ENCODE results near the gene GOLPH3. TPM values are rescaled to one million over a fixed set of nuclear protein-coding genes. Genes with fewer than 3 reads are reported as not detected.

Gene GOLPH3
- total RNA-seq, 1 experiment from 2014 or later: 98.7 TPM

DNA sequence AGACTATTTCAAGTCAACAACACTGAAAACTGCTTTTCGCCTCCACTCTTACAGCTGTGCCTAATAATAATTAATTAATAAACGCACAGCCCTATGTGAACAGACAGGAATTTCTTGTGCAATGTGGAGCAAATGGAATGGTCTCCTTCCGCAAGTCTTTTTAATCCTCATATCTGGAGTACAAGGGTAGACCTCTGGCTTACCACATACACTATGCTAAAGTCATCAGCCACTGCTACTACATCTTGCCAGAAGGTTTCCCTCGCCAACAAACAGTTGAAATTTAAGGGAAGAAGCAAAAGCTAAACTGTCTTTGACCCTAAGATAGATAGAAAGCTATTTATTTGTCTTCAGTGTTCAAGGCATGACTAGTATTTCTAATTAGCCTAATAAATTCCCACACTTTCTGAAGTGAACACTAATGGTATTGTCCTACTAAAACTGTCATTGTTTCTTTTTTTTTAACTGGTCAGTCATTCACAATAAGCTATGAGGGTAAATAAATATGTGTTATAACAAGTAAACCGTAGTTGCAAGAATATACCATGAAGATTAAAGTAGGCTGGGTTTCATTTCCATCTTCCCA is 63.9 kb downstream of the GOLPH3 start:
- Mint-ChIP-seq H3K27ac (peak overlapping the region in 1 of 3 experiments; percentile 43; a peak in 1 of 7 replicates), H3K4me3 (no peak overlapping the region), H3K27me3 (ENCODE audit: low read depth) (no peaks in the 10 kb centered on the region), H3K9me3 (peaks cover 4 to 10% of the 10 kb centered on the region in 2 experiments; a peak in 3 of 5 replicates), H3K36me3 (ENCODE audit: insufficient read depth in 1 of 3, low read depth in 3 of 3) (peaks cover 47 to 79% (median 72%) of the 10 kb centered on the region in 3 experiments), H3K4me1 (no peaks in the 10 kb centered on the region)
- TF ChIP-seq, protein P1, sequence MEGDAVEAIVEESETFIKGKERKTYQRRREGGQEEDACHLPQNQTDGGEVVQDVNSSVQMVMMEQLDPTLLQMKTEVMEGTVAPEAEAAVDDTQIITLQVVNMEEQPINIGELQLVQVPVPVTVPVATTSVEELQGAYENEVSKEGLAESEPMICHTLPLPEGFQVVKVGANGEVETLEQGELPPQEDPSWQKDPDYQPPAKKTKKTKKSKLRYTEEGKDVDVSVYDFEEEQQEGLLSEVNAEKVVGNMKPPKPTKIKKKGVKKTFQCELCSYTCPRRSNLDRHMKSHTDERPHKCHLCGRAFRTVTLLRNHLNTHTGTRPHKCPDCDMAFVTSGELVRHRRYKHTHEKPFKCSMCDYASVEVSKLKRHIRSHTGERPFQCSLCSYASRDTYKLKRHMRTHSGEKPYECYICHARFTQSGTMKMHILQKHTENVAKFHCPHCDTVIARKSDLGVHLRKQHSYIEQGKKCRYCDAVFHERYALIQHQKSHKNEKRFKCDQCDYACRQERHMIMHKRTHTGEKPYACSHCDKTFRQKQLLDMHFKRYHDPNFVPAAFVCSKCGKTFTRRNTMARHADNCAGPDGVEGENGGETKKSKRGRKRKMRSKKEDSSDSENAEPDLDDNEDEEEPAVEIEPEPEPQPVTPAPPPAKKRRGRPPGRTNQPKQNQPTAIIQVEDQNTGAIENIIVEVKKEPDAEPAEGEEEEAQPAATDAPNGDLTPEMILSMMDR (conservative IDR thresholded peaks at IDR 0.05): no peak
- no peaks in the 10 kb centered on the region for H3K9me3 ChIP-seq (ENCODE audit: control insufficient read depth, low read depth, low read length)
- H2BK5ac ChIP-seq (ENCODE audit: insufficient read length, low read length): no peak overlapping the region
- H3K27me3 ChIP-seq (ENCODE audit: insufficient read depth, low read length): no peaks in the 10 kb centered on the region
- no peak overlapping the region for H2BK120ac ChIP-seq (ENCODE audit: low read depth, low read length, poor library complexity, severe bottlenecking)
- H3K14ac ChIP-seq (ENCODE audit: insufficient read depth, low read length): no peak overlapping the region
- H3T11ph ChIP-seq (ENCODE audit: low read length): no peak overlapping the region
- H2AK5ac ChIP-seq (ENCODE audit: insufficient read length, low read length): no peak overlapping the region
- H3K79me2 ChIP-seq (ENCODE audit: insufficient read depth, low read length): no peaks in the 10 kb centered on the region
- WGBS (ENCODE audit: extremely low coverage, insufficient read length, low lambda C conversion rate): no CpG with 5 or more reads among the region's 5 CpGs
- H4K8ac ChIP-seq (replicated peaks; ENCODE audit: insufficient read length, low read depth, low read length): no peak overlapping the region
- no peak overlapping the region for H3K23ac ChIP-seq (ENCODE audit: insufficient read length, low read depth, low read length)
- H3K27ac ChIP-seq (ENCODE audit: insufficient read length, low read depth, low read length): no peak overlapping the region
- H3K9ac ChIP-seq (ENCODE audit: extremely low read depth, insufficient read length, low read length): no peak overlapping the region
- no peaks in the 10 kb centered on the region for H3K4me1 ChIP-seq (ENCODE audit: insufficient read depth, low read length)
- no peak overlapping the region for H3K56ac ChIP-seq (ENCODE audit: insufficient read length, low read depth, low read length)
- H3K79me1 ChIP-seq (ENCODE audit: insufficient read depth, low read depth, low read length, poor library complexity, severe bottlenecking): peaks cover 4% of the 10 kb centered on the region
- H4K91ac ChIP-seq (ENCODE audit: insufficient read length, low read depth, low read length): no peak overlapping the region
- H2AFZ ChIP-seq (ENCODE audit: low read length): no peak overlapping the region
- H3K23me2 ChIP-seq (ENCODE audit: insufficient read length, low read depth, low read length, poor library complexity, severe bottlenecking): no peaks in the 10 kb centered on the region
- no peaks in the 10 kb centered on the region for H4K20me1 ChIP-seq (ENCODE audit: control insufficient read depth, insufficient read depth, insufficient read length)
- H2BK15ac ChIP-seq (ENCODE audit: low read depth, low read length): no peak overlapping the region
- DNase-seq: no peak
- no peak overlapping the region for H2BK12ac ChIP-seq (ENCODE audit: insufficient read length, low read depth, low read length)
- no peak overlapping the region for H2BK20ac ChIP-seq (ENCODE audit: low read depth, low read length, poor library complexity, severe bottlenecking)
- no peak overlapping the region for H4K5ac ChIP-seq (ENCODE audit: insufficient read length, low read depth, low read length)
- H3K4me2 ChIP-seq (ENCODE audit: insufficient read depth, insufficient read length, low read length): no peak overlapping the region
- no peak overlapping the region for H3K4ac ChIP-seq (ENCODE audit: low read depth, low read length)
- H3K18ac ChIP-seq (ENCODE audit: insufficient read length, low read depth, low read length): no peak overlapping the region

Data from H9 (cell line).